ENCODE results near the gene HMX3.
A peak's percentile ranks its signal among the peaks of the same experiment; 100 is the strongest.

HMX3 gene

DNA sequence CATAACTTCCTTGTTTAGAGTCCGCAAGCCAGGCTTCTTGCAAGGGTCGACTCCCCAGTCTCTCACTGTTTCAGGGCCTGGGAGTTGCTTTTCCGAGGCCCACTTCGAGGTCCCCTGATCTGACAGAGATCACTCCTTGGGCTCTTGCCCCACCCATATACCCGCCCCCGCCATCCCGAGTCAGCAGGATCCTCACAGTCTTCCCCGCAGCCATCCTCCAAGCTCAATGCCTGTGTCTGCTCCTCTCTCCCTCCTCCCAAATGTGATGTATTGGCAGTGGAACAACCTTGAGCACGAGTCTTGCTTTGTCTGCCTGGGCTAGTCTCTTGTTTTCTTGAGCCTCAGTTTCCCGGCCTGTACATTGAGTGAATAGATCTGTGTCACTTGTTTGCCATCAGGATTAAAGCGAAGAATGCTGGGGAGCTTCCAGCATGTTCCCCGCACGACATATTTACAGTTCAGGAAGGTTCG lies 9.8 kb downstream of the HMX3 start:
- no CpG with 5 or more reads among the region's 14 CpGs for whole genome bisulfite sequencing (ENCODE audit: extremely low coverage, insufficient coverage, insufficient read length)
- Histone ChIP-seq H3K18ac (ENCODE audit: low read length) (no peak overlapping the region), H2AFZ (ENCODE audit: insufficient read depth, low read length, poor library complexity) (no peak overlapping the region), H3K9me3 (ENCODE audit: insufficient read depth, low read depth, low read length) (peaks cover 8% of the 10 kb centered on the region), H3K4ac (ENCODE audit: low read depth, low read length) (no peak overlapping the region), H2BK5ac (ENCODE audit: low read depth, low read length, poor library complexity) (no peak overlapping the region), H2BK120ac (ENCODE audit: insufficient read depth, low read length, poor library complexity) (no peak overlapping the region), H3K4me1 (ENCODE audit: control insufficient read depth in 1 of 2, insufficient read depth in 2 of 2, low read length in 2 of 2) (peaks cover 3 to 11% of the 10 kb centered on the region in 2 experiments), H2AK5ac (ENCODE audit: low read length) (no peak overlapping the region), H3K4me2 (ENCODE audit: low read length) (no peak overlapping the region), H4K8ac (ENCODE audit: low read depth, low read length) (no peak overlapping the region), H3K9ac (ENCODE audit: low read length) (no peak overlapping the region), H3K79me1 (ENCODE audit: low read length) (no peaks in the 10 kb centered on the region), H3K36me3 (ENCODE audit: control insufficient read depth in 1 of 2, insufficient read depth in 2 of 2, low read length in 2 of 2) (no peaks in the 10 kb centered on the region), H3K79me2 (ENCODE audit: control insufficient read depth, insufficient read depth, low read length, poor library complexity) (no peaks in the 10 kb centered on the region), H3K14ac (ENCODE audit: low read length) (no peak overlapping the region), H3K4me3 (ENCODE audit: low read depth, low read length) (no peak overlapping the region), H3K27me3 (ENCODE audit: insufficient read depth, low read length) (peaks cover 98% of the 10 kb centered on the region), H4K91ac (ENCODE audit: low read depth, low read length) (no peak overlapping the region), H2BK12ac (ENCODE audit: low read length) (no peak overlapping the region), H3K23ac (ENCODE audit: low read length) (no peak overlapping the region), H4K12ac (ENCODE audit: low read depth, low read length) (no peak overlapping the region), H3K27ac (ENCODE audit: low read depth, low read length) (no peak overlapping the region)
- DNase-seq: no peak

GRCh38 chr10:123146013-123146893 lies 10.5 kb downstream of the HMX3 start:
- no peak overlapping the region for H3K4ac ChIP-seq (ENCODE audit: low read depth, low read length)
- H2BK5ac ChIP-seq (ENCODE audit: low read depth, low read length, poor library complexity): no peak overlapping the region
- no peak overlapping the region for H4K91ac ChIP-seq (ENCODE audit: low read depth, low read length)
- peaks cover 8 to 16% of the 10 kb centered on the region in 2 experiments for H3K4me1 ChIP-seq (ENCODE audit: control insufficient read depth in 1 of 2, insufficient read depth in 2 of 2, low read length in 2 of 2)
- no peak overlapping the region for H2AK5ac ChIP-seq (ENCODE audit: low read length)
- no peak overlapping the region for H2BK120ac ChIP-seq (ENCODE audit: insufficient read depth, low read length, poor library complexity)
- no peaks in the 10 kb centered on the region for H3K79me1 ChIP-seq (ENCODE audit: low read length)
- H3K18ac ChIP-seq (ENCODE audit: low read length): no peak overlapping the region
- no peak overlapping the region for H3K9ac ChIP-seq (ENCODE audit: low read length)
- H3K4me2 ChIP-seq (ENCODE audit: low read length): peak overlapping the region; percentile 23
- H2AFZ ChIP-seq (ENCODE audit: insufficient read depth, low read length, poor library complexity): no peak overlapping the region
- no peak overlapping the region for H3K14ac ChIP-seq (ENCODE audit: low read length)
- no peak overlapping the region for H3K4me3 ChIP-seq (ENCODE audit: low read depth, low read length)
- H3K36me3 ChIP-seq (ENCODE audit: control insufficient read depth in 1 of 2, insufficient read depth in 2 of 2, low read length in 2 of 2): no peaks in the 10 kb centered on the region
- no peak overlapping the region for H2BK12ac ChIP-seq (ENCODE audit: low read length)
- no peak overlapping the region for H3K23ac ChIP-seq (ENCODE audit: low read length)
- peaks cover 98% of the 10 kb centered on the region for H3K27me3 ChIP-seq (ENCODE audit: insufficient read depth, low read length)
- WGBS (ENCODE audit: extremely low coverage, insufficient coverage, insufficient read length): no CpG with 5 or more reads among the region's 59 CpGs
- no peak overlapping the region for H4K8ac ChIP-seq (ENCODE audit: low read depth, low read length)
- no peak overlapping the region for H4K12ac ChIP-seq (ENCODE audit: low read depth, low read length)
- no peaks in the 10 kb centered on the region for H3K79me2 ChIP-seq (ENCODE audit: control insufficient read depth, insufficient read depth, low read length, poor library complexity)
- no peak overlapping the region for H3K27ac ChIP-seq (ENCODE audit: low read depth, low read length)
- no peak for DNase-seq
- H3K9me3 ChIP-seq (ENCODE audit: insufficient read depth, low read depth, low read length): peaks cover 7% of the 10 kb centered on the region

DNA sequence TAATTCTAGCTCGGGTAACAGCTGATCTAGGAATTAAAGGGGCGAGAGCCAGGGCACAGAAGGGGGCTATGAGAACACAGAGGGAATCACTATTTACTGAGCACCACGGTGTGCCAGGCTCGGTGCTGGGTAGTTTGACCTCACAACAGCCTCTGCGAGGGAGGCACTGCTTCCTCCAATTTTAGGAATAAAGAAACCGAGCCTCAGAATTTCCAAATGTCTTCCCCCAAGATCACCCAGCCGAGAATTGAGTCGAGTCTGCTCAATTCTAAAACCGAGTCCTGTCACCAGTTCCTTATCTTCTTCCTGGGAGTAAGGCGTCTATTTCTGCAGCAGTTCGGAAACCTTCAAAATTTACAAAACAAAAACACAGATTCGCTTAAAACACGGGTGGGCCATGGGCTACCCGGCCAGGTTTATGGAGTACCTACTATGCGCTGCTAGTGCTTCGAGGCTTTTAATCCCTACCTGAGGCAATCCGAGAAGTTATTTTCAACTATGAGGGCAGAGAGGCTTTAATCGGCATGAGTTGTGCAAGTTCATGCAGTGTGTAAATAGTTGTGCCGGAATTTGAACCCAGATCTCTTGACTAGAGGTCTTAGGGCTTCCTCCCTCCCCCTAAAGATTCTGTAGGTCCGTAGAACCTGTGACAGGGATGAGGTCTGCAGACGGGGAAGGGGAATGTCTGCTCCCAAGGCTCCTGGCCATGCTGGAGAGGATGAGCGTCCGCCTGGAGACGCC lies 11.3 kb downstream of the HMX3 start:
- H2BK12ac ChIP-seq (ENCODE audit: low read length): no peak overlapping the region
- H3K23ac ChIP-seq (ENCODE audit: low read length): no peak overlapping the region
- no peak overlapping the region for H2BK5ac ChIP-seq (ENCODE audit: low read depth, low read length, poor library complexity)
- H3K4me1 ChIP-seq (ENCODE audit: control insufficient read depth in 1 of 2, insufficient read depth in 2 of 2, low read length in 2 of 2): peaks cover 9 to 17% of the 10 kb centered on the region in 2 experiments
- H4K8ac ChIP-seq (ENCODE audit: low read depth, low read length): no peak overlapping the region
- H3K79me2 ChIP-seq (ENCODE audit: control insufficient read depth, insufficient read depth, low read length, poor library complexity): no peaks in the 10 kb centered on the region
- no peak overlapping the region for H3K9ac ChIP-seq (ENCODE audit: low read length)
- no peak overlapping the region for H3K4me3 ChIP-seq (ENCODE audit: low read depth, low read length)
- no peak overlapping the region for H4K12ac ChIP-seq (ENCODE audit: low read depth, low read length)
- DNase-seq: no peak
- H2AK5ac ChIP-seq (ENCODE audit: low read length): no peak overlapping the region
- no peak overlapping the region for H3K4ac ChIP-seq (ENCODE audit: low read depth, low read length)
- H2AFZ ChIP-seq (ENCODE audit: insufficient read depth, low read length, poor library complexity): no peak overlapping the region
- H3K4me2 ChIP-seq (ENCODE audit: low read length): no peak overlapping the region
- H3K18ac ChIP-seq (ENCODE audit: low read length): no peak overlapping the region
- H3K79me1 ChIP-seq (ENCODE audit: low read length): no peaks in the 10 kb centered on the region
- H4K91ac ChIP-seq (ENCODE audit: low read depth, low read length): no peak overlapping the region
- no peak overlapping the region for H2BK120ac ChIP-seq (ENCODE audit: insufficient read depth, low read length, poor library complexity)
- H3K9me3 ChIP-seq (ENCODE audit: insufficient read depth, low read depth, low read length): peaks cover 7% of the 10 kb centered on the region
- no peak overlapping the region for H3K27ac ChIP-seq (ENCODE audit: low read depth, low read length)
- H3K14ac ChIP-seq (ENCODE audit: low read length): no peak overlapping the region
- no peaks in the 10 kb centered on the region for H3K36me3 ChIP-seq (ENCODE audit: control insufficient read depth in 1 of 2, insufficient read depth in 2 of 2, low read length in 2 of 2)
- no CpG with 5 or more reads among the region's 24 CpGs for WGBS (ENCODE audit: extremely low coverage, insufficient coverage, insufficient read length)
- H3K27me3 ChIP-seq (ENCODE audit: insufficient read depth, low read length): peaks cover 93% of the 10 kb centered on the region

DNA sequence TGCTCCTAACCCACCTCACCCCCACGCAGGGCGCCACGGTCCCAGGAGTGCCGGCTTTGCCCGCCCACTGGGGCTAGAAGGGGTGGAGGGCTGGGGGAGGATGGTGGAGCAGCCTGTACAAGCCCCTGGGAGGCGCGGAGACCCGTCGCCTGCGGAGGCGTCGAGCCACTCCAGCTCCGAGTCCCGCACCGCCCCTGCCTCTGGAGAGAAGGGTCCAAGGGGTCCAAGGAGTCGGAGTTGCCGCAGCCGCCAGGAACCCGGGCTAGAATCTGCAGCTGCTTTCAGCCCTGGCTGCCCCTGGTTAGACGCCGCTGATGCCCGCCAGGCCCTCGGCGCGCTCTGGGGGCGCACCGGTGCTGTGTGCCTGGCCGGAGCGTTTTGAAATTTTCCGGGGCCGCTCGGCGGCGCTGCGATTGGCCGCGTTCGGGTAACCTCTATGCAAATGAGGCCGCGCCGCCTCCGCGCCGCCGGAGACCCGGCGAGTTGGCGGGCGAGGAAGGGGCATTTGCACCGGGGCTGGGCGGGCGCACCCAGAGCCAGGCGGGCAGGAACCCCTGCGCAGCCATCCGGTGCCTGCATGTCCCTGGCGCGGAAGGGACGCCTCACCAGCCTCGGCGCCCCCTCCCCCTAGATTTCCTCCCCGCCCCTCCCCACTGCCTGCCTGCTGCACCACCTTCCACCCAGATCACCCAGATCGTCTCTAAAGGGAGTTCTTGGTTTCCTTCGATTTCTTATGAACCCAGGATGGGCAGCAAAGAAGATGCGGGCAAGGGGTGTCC lies 12.1 kb downstream of the HMX3 start, which contains the start of gene HMX2:
Gene HMX2, plus strand, starts transcription at position 502 of the 779 bp plus-strand sequence. Its CDS starts 243 bp downstream, at position 745.
- Histone ChIP-seq H4K91ac (ENCODE audit: low read depth, low read length) (no peak within 1 kb of the TSS), H3K4me3 (ENCODE audit: low read depth, low read length) (no peak within 1 kb of the TSS), H3K27ac (ENCODE audit: low read depth, low read length) (no peak within 1 kb of the TSS), H3K79me2 (ENCODE audit: control insufficient read depth, insufficient read depth, low read length, poor library complexity) (no peaks in the 10 kb centered on the region), H2BK5ac (ENCODE audit: low read depth, low read length, poor library complexity) (no peak within 1 kb of the TSS), H3K4me1 (ENCODE audit: control insufficient read depth in 1 of 2, insufficient read depth in 2 of 2, low read length in 2 of 2) (peaks cover 9 to 16% of the 10 kb centered on the region in 2 experiments), H2BK120ac (ENCODE audit: insufficient read depth, low read length, poor library complexity) (no peak within 1 kb of the TSS), H3K79me1 (ENCODE audit: low read length) (no peaks in the 10 kb centered on the region), H2AK5ac (ENCODE audit: low read length) (no peak within 1 kb of the TSS), H3K4me2 (ENCODE audit: low read length) (peak within 1 kb of the TSS; percentile 35), H3K27me3 (ENCODE audit: insufficient read depth, low read length) (peaks cover 86% of the 10 kb centered on the region), H2AFZ (ENCODE audit: insufficient read depth, low read length, poor library complexity) (peak within 1 kb of the TSS; percentile 18), H3K18ac (ENCODE audit: low read length) (no peak within 1 kb of the TSS), H3K14ac (ENCODE audit: low read length) (no peak within 1 kb of the TSS), H3K4ac (ENCODE audit: low read depth, low read length) (no peak within 1 kb of the TSS), H4K8ac (ENCODE audit: low read depth, low read length) (no peak within 1 kb of the TSS), H2BK12ac (ENCODE audit: low read length) (no peak within 1 kb of the TSS), H3K23ac (ENCODE audit: low read length) (no peak within 1 kb of the TSS), H3K9ac (ENCODE audit: low read length) (no peak within 1 kb of the TSS), H4K12ac (ENCODE audit: low read depth, low read length) (no peak within 1 kb of the TSS), H3K9me3 (ENCODE audit: insufficient read depth, low read depth, low read length) (peaks cover 7% of the 10 kb centered on the region), H3K36me3 (ENCODE audit: control insufficient read depth in 1 of 2, insufficient read depth in 2 of 2, low read length in 2 of 2) (no peaks in the 10 kb centered on the region)
- no peak for DNase-seq
- no CpG with 5 or more reads among the region's 64 CpGs for WGBS (ENCODE audit: extremely low coverage, insufficient coverage, insufficient read length)
